Epithelial cell of prostate (primary cell): ENCODE results near the gene SRP14.

Source experiments
- DNase-seq: peaks from one replicate; pipeline ENCODE4 v3.0.0-alpha.2; 2011; ENCODE audit warnings: low read depth, low spot score
- H3K27ac ChIP-seq: fragments of 450-650 bp; 2 replicates; pipeline ENCODE4 v1.5.1; 2017; ENCODE audit warnings: mild to moderate bottlenecking

SRP14 gene

DNA sequence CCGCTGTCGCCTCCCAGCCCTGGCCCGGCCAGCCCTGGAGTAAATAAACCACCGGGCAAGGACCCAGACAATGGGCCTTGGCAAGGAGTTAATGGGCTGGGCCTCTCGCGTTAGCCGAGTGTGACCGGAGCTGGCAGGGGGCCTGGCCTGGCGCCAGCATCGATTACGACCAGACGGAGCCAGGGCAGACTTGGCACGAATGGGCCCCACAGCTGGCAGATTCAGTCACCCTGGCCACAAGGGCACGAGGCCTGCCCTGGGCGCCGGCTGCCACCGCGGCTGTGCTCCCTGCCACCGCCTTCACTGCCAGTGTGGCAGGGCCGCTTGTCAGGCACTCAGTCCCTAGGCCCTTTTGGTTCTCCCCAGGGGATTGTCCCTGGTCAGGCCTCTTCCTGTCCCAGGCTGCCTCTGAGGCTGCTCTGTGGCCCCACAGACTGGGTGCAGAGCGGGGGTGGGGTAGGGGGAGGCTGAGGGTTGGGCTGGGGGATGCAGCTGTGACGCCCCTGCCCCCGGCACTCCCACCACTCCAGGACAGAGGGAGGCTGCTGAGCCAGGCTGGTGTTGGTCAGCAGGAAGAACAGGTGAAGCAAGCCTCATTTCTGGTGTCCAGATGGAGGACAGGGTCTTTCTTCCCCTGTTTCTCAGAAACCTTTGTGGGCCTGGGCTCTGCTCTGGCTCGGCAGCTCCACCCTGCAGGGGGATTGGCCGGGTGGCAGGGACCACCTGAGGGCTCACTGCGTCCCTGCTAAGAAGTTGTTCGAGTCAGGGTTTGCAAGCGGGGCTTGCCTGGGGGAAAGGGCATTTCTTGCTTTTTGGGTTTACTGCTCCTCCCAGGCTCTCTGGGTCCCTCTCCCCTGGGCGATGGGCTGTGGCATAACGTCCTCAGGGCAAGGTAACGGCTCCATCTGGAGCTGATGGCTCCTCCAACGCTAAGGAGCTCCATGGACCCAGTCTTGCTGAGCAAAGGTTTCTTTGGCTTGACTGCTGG lies 30.5 kb upstream of the SRP14 start:
- DNase-seq: no peak
- H3K27ac ChIP-seq: no peak overlapping the region

DNA sequence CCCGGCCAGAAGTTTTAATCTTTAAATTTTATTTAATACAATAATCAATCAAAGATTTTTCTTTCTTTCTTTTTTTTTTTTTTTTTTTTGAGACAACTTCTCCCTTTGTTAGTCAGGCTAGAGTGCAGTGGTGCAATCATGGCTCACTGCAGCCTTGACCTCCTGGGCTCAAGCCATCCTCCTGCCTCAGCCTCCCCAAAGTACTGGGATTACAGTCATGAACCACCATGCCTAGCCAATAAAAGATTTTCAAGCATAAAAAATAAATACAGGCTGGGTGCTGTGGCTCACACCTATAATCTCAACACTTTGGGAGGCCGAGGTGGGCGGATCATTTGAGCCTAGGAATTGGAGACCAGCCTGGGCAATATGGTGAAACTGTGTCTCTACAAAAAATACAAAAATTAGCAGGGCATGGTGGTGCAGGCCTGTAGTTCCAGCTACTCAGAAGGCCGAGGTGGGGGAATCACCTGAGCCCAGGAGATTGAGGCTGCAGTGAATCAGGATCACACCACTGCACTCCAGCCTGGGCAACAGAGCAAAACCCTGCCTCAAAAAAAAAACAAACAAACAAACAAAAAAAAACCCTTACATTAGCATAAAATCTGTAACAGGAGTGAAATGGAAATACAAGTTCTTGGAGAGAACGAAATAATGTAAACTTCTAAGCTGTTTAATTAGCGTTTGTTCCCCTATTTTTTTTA lies 29.1 kb upstream of the SRP14 start:
- no peak overlapping the region for H3K27ac ChIP-seq
- DNase-seq: no peak

DNA sequence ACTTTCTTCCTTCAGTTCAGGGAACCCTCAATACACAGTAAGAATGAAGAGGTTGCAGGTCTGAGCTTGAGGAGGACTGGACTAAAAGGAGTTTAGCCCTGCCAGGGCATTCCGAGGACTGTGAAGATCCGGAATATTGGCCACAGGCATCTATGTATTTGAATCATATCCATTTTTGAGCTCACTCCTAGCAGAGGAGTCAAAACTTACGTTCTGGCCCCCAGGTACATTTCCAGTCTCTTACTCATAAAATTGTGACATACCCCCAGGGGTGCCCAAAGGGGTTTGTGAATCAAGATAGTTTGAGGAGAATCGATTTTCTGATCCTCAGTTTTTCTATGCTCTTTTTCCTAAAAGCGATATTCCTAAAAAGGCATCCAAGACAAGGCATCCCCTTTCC lies 27.6 kb upstream of the SRP14 start:
- no peak for DNase-seq
- H3K27ac ChIP-seq: no peak overlapping the region

DNA sequence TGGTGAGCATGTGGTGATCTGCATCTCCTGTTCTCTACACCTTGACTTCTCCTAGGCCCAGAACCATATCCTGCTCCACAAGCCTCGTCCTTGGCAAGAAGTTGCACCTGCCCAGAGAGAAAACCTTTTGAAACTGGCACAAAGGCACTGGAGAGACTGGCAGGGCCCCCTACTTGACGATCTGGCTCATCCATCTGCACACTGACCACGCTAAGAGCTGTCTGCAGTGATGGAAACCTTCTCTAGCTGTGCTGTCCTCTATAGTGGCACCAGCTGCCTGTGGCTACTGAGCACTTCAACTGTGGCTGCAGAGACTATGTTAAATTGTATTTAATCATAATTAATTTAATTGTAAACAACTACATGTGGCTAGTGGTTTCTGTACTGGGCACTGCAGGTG lies 26.2 kb upstream of the SRP14 start:
- DNase-seq: no peak
- peak overlapping the region; percentile 63 for H3K27ac ChIP-seq

DNA sequence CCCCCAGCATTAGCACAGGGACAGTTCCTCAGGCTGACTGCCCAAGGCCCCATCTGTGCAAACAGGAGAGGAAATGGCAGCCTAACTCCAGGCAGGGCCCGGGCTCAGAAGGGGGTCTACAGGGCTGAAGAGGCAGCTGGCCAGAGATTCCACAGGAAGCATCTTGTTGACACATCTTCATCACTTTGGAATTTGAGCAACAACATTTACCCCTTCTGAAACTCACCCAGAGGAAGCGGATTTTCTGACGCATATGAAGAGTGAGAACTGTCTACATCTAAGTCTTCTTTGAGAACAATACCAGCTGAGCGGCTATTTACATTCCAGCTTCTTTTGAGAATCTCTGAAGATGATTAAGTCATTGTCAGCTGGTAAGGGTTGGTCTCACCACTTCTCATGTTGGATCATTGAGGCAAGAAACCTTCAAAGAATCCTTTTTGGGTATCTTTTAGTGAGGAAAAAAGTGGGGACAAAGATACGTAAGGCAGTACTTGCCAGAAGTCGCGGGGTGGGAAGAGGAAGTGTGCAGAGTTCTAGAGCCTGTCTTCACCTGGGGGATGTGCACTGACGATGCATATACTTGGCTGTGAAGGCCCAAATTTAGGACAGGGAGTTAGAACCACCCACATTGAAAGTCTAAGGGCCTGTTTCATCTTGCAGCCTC lies 25.4 kb upstream of the SRP14 start:
- DNase-seq: no peak
- H3K27ac ChIP-seq: peak overlapping the region; percentile 63

DNA sequence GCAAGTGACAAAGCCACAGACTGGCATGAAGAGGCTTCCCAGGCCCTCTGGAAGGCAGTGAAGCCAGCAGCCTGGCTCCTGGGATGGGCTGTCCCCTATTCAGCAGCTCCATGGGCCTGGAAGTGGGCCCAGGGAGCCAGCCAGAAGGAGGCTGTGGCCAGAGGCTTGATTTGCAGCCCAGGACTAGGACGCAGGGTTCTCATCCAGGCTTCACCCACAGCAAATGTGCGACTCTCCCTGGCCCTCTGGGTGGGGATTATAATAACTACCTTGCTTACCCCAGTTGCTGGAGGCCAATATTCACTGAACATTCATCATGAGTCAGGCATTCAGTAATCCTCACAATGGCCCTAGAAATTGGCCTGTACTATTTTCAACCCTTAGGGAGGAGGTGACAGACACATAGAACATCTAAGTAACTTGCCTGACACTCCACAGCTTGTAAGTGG lies 24.6 kb upstream of the SRP14 start:
- no peak for DNase-seq
- peak overlapping the region; percentile 63 for H3K27ac ChIP-seq

DNA sequence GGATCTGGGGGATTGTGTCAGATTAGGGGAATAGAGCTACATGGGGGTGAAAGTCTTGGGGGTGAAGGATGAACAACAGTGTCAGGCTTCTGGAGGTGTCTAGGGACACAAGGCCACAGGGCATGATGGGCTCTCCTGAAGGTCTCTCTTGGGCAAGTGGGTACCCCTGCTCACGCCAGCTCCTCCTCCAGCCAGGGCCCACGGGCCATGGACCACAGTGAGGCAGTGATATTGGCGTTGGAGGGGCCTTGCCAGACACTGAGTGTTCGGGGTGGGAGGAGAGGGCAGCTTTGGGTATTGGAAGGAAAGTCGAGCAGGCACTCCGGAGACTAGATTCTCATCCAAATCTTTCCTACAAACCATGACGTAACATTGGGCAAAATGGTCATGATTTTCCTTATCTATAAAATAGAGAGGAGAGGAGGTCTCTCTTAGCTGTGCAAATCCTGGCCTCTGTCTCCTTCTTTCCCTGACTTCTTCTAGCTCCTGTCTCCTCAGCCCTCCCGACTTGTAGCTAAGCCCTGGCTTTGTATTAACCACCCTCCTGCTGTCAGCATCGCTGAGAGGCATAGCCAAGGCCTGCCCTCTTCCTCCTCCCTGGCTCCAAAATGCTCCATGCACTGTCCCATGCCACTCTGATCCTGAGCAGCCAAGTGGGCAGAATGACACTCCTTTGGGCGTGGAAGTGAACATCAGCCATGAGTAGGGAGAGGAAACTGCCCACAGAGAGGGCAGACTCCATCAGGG lies 24.0 kb upstream of the SRP14 start:
- peak overlapping the region; percentile 63 for H3K27ac ChIP-seq
- no peak for DNase-seq

DNA sequence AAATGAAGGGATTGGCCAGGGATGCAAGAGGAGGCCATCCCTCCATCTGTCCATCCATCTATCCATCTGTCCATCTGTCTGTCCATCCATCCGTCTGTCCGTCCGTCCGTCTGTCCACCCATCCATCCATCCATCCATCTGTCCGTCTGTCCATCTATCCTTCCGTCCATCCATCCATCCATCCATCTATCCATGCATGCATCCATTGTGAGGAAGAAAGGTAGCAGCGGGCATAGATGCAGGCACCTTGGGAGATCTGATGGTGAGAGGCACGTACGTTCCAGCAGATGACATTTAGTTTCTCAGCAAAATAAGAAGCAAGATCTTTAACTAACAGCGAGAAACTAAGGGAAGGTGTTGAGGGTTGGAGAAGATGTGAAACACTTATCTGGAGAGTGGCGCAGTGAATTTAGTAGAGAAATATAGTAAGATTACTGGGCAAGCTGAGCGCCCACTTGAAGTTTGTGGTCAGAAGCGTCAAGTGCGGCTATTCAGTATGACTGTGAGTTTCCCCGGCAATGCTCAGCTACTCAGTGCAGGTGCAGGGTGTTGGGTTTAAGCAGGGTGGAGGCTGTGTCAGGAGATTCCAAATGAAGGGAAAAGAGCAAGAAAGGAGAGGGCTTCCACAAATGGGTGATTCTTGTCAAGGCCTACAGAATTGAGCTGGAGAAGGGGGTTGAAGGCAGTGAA lies 22.4 kb upstream of the SRP14 start:
- H3K27ac ChIP-seq: no peak overlapping the region
- DNase-seq: no peak

DNA sequence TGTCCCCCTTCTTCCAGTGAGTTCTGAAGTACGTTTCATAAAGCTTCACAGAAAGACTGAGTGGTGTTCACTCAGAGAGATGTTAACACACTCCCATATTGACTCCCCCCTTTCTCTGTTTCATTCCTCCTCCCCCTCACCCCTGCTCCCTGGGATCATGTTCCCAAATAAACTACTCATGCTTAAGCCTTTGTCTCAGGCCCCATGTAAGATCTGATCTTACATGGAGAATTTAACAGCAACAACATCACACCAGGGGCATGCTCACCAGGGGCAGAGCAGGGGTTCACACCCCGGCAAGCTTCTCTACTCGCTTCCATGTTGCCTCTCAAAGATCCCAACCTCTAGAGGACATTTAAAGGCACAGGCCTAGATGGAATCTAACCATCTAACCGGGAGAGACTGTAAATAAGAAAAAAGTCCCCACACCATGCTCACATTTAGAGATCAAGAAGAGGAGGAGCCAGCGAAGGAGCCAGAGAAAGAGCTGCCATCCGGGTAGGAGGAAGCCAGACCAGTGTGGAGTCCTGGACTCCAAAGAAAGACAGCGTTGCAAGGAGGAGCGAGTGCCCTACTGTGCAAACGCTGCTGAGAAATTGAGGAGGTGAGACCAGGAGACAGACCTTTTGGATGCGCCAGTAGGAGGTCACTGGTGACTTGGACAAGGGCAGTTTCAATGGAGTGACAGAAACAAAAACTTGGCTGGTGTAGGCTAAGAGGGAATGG lies 21.4 kb upstream of the SRP14 start:
- DNase-seq: no peak
- no peak overlapping the region for H3K27ac ChIP-seq

DNA sequence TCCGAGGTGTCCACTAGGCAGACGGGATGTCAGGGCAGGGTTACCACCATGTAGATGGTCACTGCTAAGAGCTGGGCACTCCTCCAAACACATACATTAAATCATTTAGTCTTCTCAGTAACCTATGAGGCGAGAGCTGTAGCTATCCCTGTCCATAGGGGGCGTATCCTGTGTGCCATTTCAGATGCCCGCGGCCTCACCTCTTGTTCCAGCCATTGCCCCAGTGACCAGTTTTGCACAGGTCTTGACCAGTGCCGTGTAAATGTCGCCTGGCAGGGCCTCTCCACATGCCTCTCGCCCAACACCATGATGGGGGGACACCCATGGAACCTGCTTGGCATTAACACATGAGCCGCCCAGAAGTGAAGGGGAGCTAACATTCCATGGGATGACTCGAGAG lies 20.8 kb upstream of the SRP14 start:
- DNase-seq: no peak

DNA sequence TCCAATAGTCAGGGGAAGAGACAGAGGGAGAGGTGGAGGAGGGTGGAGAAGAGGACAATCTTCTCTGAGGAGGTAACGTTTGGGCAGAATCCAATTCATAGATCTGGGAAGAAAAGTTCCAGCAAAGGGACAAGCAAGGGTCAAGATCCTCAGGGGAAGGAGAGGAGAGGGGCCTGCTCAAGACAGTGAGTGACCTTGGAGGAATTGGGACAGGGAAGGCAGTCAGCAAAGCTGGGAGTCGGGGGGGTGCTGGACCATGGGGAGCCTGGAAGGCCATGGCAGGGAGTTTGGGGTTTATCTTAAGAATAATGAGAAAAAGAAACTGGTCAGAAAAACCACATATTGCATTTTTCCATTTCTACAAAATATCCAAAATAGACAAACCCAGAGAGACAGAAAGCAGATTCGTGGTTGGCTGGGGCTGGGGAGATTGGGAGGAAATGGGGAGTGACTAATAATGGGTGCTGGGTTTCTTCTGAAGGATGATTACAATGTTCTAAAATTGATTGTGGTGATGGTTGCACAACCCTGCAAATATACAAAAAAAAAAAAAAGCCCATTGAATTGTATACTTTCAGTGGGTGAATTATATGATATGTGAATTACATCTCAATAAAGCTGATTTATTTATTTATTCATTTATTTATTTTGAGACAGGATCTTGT lies 19.6 kb upstream of the SRP14 start:
- no peak overlapping the region for H3K27ac ChIP-seq
- DNase-seq: no peak

More for the DNA sequence above, 20.8 kb upstream of the SRP14 start:
- no peak overlapping the region for H3K27ac ChIP-seq

DNA sequence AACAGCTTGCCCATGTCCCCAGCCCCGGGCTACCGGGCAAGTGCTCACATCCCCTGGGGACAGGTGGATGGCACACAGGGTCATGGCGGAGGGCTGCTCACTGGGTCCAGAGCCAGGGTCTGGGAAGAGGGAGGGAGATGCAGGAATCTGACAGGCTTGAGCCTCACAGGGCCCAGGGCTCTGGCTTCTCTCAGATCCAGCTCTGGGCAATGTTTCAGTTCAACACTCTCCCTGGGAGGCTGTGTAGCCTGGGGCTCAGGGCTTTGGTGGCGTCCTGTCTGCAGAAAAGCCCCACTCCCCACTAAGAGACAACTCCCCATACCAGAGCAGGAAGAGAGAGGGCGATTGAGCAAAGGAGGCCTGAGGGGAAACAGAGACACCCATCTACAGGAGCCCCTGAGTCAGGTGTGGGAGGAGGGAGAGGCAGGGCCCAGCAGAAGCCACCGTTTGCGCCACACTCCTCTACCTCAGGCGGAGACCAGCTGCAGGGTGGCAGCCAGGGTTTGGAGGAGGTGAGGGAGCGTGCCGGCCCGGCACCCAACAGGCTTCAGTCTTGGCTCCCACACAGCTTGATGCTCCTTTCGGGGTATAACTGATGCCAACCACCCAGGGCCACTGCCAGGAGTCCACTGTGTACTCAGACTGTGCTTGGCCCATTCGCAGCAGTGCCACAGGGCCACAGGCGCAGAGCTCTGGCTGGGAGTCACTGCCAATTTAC lies 16.8 kb upstream of the SRP14 start:
- no peak for DNase-seq
- H3K27ac ChIP-seq: no peak overlapping the region

DNA sequence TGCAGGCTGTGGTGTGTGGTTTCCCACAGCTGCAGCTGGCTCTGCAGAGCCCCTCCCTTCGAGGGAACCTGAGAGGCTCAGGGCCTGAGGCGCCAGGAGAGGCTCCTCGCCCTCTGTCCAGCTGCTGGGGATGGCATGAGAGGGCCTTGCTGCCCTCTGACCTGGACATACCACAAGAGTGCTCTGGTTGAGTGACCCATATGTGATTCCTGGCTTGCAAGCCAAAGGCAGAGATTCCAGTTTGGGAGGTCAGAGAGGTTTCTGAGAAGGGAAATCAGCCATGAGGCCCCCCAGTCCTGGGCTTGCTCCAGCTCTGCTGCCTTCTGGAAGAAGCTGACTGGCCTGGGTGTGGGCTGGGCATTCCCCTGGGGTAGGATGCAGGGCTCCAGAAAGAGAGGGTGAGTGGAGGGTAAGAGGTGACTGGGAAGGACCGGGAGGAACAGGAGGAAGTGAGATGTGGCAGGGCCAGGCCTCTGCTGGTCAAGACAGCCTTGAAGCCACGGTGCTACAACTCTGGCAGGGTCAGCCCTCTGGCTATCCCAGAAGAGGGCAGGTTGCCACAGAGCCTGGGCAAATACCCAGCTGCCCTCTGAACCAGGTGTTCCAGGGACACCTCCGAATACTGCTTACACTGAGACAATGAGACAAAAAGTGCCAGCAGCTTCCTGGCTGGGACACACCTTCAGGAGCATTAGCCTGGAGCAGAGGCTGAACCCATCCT lies 16.0 kb upstream of the SRP14 start:
- no peak overlapping the region for H3K27ac ChIP-seq
- no peak for DNase-seq

DNA sequence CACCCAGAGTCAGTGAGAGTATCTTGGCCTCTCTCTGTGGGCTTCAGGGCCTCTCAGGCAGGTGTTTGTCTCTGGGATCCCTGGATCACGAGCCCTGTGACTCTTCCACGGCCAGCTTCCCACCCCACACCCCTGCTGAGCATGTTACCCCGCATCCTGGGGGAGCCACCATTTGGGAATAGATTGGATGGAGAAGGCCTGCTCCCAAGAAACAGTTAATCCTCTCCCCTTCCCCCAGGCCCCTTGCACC lies 15.5 kb upstream of the SRP14 start:
- no peak overlapping the region for H3K27ac ChIP-seq
- DNase-seq: no peak

DNA sequence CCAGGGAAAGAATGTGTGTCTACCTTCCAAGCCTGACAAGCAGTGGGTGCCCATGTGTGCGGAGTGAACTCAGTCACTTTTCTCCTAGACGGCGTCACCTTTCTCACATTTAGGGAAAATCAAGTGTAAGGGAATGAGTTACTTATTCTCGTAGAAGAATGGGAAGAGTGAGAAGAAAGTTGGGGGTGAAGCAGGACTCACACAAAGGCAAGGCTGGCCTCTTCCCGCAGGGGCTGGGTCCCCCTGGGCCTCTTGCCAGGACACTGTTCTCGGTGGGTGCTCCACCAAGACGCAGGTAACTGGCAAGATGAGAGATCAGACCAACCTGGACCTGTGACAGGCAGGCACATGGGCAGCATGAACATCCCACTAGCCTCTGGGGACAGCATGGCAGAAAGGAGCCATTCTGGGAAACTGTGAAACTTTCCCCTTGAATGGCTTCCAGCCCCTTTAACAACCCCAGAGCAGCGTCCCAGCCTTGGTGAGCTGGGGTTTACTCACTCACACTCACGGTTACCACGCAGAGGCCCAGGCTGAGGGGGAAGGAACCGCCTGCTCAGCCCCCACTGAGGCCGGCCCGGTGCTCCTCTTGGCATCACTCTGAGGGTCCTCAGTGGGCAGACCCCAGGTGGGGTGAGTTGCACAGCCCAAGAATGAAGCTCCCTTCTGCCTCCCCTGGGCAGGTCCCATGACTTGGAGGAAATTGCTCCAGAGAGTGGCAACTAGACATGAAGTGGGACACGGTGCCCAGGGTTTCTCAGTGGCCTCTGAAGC lies 15.0 kb upstream of the SRP14 start:
- no peak for DNase-seq
- no peak overlapping the region for H3K27ac ChIP-seq

DNA sequence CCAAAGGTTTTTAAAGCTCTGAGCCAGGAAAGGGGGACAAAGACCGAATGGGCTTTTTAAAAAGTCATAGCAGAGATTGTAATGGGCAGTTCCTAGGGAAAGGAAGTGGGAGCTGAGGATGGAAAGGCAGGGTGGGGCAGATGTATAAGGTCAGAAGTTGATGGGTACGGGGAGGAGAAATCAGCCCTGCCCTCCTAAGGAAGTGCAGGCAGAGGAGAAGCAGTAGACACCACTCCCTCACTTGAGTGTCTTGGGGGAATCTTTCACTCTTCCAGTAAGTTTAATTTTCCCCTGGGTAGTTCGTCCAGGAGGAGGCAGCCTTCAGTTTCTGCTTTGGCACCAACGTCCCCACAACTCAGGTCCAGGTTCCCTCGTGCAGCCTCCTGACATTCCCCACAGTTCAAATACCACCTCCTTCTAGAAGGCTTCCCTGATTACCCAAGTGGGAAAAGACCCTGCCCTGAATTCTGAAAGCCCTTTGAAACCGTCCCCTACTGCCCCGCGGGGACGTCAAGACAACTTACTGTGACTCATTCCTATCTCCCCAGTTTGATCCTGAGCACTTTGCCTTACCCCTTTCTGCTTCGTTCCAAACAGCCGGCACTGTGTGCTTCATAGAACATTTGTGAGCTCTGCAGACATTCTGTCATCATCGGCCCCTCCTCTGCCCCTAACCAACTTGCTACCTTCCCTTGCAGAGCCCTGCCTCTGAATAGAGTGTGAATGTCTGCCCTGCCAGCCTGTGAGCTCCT lies 14.3 kb upstream of the SRP14 start:
- no peak overlapping the region for H3K27ac ChIP-seq

More for the DNA sequence above, 14.3 kb upstream of the SRP14 start:
- DNase-seq: no peak
